ENCODE data around the gene DMD.

Gene DMD

GRCh38 chrX:31445542-31445941, 1765.8 kb downstream of the DMD start:
- in situ Hi-C loops (cut with HindIII; ENCODE audit: low sequenced_read_pairs): no loop called here
- TF ChIP-seq, protein P1, sequence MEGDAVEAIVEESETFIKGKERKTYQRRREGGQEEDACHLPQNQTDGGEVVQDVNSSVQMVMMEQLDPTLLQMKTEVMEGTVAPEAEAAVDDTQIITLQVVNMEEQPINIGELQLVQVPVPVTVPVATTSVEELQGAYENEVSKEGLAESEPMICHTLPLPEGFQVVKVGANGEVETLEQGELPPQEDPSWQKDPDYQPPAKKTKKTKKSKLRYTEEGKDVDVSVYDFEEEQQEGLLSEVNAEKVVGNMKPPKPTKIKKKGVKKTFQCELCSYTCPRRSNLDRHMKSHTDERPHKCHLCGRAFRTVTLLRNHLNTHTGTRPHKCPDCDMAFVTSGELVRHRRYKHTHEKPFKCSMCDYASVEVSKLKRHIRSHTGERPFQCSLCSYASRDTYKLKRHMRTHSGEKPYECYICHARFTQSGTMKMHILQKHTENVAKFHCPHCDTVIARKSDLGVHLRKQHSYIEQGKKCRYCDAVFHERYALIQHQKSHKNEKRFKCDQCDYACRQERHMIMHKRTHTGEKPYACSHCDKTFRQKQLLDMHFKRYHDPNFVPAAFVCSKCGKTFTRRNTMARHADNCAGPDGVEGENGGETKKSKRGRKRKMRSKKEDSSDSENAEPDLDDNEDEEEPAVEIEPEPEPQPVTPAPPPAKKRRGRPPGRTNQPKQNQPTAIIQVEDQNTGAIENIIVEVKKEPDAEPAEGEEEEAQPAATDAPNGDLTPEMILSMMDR (IDR thresholded peaks at IDR 0.05; ENCODE audit: low read depth, low read length): no peak
- no peak overlapping the region for H3K4me3 ChIP-seq (ENCODE audit: low read depth, low read length)
- DNase-seq (ENCODE audit: low read depth, low spot score): no peak

DNA sequence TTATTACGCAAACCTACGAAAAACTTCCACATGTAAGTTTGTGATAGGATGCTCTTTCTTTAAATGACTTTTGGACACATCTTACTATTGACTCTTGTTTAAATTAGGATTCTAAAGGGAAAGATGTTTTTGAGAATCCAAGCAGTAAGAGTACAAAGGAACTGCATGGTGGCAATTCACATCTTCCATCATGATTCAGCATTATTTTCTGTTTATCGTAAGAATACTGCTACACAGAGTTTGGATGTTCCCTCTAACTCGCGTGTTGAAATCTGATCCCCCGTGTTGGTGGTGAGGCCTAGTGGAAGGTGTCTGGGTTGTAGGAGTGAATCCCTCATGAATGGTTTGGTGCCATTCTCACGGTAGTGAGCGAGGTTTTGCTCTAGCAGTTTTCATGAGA, 1767.7 kb downstream of the DMD start:
- in situ Hi-C loops (cut with HindIII; ENCODE audit: low sequenced_read_pairs): no loop called here
- TF ChIP-seq, protein P1 (IDR thresholded peaks at IDR 0.05; ENCODE audit: low read depth, low read length): no peak
- H3K4me3 ChIP-seq (ENCODE audit: low read depth, low read length): no peak overlapping the region
- DNase-seq (ENCODE audit: low read depth, low spot score): no peak

GRCh38 chrX:31440546-31440945, 1770.8 kb downstream of the DMD start:
- no peak overlapping the region for H3K4me3 ChIP-seq (ENCODE audit: low read depth, low read length)
- in situ Hi-C loops (cut with HindIII; ENCODE audit: low sequenced_read_pairs): no loop called here
- TF ChIP-seq, protein P1 (IDR thresholded peaks at IDR 0.05; ENCODE audit: low read depth, low read length): no peak
- DNase-seq (ENCODE audit: low read depth, low spot score): peak; percentile 28

GRCh38 chrX:31436424-31436823, 1774.9 kb downstream of the DMD start:
- in situ Hi-C loops (cut with HindIII; ENCODE audit: low sequenced_read_pairs): no loop called here
- no peak overlapping the region for H3K4me3 ChIP-seq (ENCODE audit: low read depth, low read length)
- TF ChIP-seq, protein P1 (IDR thresholded peaks at IDR 0.05; ENCODE audit: low read depth, low read length): no peak
- no peak for DNase-seq (ENCODE audit: low read depth, low spot score)

- TF ChIP-seq, protein P1 (IDR thresholded peaks at IDR 0.05; ENCODE audit: low read depth, low read length): no peak
- DNase-seq (ENCODE audit: low read depth, low spot score): peak; percentile 65
- no peak overlapping the region for H3K4me3 ChIP-seq (ENCODE audit: low read depth, low read length)
- in situ Hi-C loops (cut with HindIII; ENCODE audit: low sequenced_read_pairs): no loop called here
Measured at GRCh38 chrX:31435592-31435991, 1775.8 kb downstream of the DMD start.

GRCh38 chrX:31433856-31434255, 1777.5 kb downstream of the DMD start:
- DNase-seq (ENCODE audit: low read depth, low spot score): no peak
- TF ChIP-seq, protein P1 (IDR thresholded peaks at IDR 0.05; ENCODE audit: low read depth, low read length): no peak
- no peak overlapping the region for H3K4me3 ChIP-seq (ENCODE audit: low read depth, low read length)
- in situ Hi-C loops (cut with HindIII; ENCODE audit: low sequenced_read_pairs): no loop called here

- DNase-seq (ENCODE audit: low read depth, low spot score): no peak
- no peak overlapping the region for H3K4me3 ChIP-seq (ENCODE audit: low read depth, low read length)
- TF ChIP-seq, protein P1 (IDR thresholded peaks at IDR 0.05; ENCODE audit: low read depth, low read length): no peak
- in situ Hi-C loops (cut with HindIII; ENCODE audit: low sequenced_read_pairs): no loop called here
Measured at GRCh38 chrX:31429915-31430314, 1781.4 kb downstream of the DMD start.

All from astrocyte of the spinal cord (primary cell).